Epithelial cell of prostate (primary cell): Measurements from ENCODE around the gene CFAP58.
A peak's percentile ranks its signal among the peaks of the same experiment; 100 is the strongest.
"Not testable (repeated sequence)": the region's sequence is repeated elsewhere in the genome, so short reads cannot be mapped to it uniquely, and the experiment has no call there.

Experiments
- DNase-seq: peaks from one replicate; pipeline ENCODE4 v3.0.0-alpha.2; 2011; ENCODE audit warnings: low read depth, low spot score
- H3K27ac ChIP-seq: fragments of 450-650 bp; 2 replicates; pipeline ENCODE4 v1.5.1; 2017; ENCODE audit warnings: mild to moderate bottlenecking

Gene CFAP58

DNA sequence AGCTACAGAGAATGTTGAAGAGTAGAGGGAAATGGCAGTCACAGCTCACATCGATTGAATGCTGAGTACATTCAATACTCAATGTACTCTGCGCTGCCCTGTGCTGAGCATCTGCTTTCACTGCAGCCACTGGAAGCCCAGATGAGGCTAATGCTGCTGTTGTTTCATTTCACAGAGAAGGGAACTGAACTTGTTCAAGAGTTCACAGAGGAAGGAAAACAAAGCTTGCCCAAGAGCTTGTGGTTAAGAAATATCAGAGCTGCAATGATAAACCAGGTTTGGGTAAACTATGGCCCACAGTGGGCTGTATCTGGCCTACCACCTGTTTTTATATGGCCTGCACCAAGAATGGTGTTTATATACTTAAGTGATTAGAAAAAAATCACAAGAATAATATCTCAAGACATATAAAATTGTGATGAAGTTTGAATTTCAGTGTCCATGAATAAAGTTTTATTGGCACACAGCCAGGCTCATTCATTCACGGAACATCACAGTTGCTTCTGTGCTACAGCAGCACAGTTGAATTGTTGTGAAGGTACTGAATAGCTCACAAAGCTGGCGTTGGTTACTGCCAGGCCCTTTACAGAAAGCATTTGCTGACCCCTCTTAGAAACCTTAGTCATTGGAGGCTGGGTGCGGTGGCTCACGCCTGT is 64.1 kb downstream of the CFAP58 start:
- no peak for DNase-seq
- no peak overlapping the region for H3K27ac ChIP-seq

DNA sequence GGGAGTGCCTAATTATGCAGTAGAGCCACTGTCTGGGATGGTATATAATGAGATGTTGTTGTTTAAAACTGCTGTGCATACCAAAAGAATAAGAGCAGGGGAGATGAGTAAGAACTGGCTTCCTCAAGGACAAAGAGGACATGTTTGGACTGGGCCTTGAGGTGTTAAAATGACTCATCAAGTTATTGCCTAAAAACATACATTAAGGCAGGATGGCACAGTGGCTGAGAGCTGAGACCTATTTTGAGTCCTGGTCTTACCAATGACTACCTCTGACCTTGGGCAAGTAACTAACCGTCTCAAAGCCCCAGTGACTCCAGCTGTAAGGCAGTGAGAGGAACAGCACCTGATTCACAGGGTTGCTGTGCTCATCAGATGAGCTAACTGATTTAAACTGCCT is 71.1 kb downstream of the CFAP58 start:
- H3K27ac ChIP-seq, result peak overlapping the region; percentile 7
- DNase-seq, result peak; percentile 52

DNA sequence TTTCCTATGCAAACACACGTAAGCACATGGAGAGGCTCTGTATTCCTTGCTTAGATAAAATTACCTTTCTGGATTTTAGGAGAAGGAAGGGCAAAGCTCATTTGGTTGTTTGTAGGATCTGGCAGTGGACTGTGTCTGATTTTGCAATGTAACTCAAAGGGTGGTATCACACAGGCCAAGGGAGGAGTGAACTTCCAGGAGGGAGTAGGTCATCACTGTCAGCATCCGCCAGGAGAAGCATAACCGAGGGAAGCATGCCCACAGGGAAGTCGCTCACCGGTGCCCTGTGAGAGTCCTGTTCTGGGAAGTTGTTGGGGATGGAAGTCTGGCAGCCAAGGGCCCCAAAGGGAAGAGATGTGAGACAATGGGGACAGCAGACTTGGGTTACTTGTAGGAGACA is 74.4 kb downstream of the CFAP58 start:
- no peak for DNase-seq
- no peak overlapping the region for H3K27ac ChIP-seq

DNA sequence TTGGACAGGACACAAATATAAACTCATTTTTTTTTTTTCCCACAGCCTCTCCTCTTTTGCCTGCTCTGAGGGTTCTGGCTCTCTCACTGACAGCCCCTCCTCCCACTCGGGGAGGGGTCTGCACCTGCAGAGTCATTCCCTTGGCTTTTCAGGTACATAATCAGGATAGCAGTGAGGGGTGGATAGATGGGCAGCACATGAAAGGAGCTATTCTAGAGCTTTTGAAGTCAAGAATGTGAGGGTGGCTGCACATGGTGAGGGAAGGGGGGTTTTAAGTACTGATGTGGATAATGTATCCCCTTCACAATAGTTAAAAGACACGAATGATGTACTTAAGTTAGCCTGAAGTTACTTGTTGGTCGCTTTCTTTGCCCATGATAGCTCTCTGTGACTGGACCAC is 76.2 kb downstream of the CFAP58 start:
- no peak overlapping the region for H3K27ac ChIP-seq
- no peak for DNase-seq

DNA sequence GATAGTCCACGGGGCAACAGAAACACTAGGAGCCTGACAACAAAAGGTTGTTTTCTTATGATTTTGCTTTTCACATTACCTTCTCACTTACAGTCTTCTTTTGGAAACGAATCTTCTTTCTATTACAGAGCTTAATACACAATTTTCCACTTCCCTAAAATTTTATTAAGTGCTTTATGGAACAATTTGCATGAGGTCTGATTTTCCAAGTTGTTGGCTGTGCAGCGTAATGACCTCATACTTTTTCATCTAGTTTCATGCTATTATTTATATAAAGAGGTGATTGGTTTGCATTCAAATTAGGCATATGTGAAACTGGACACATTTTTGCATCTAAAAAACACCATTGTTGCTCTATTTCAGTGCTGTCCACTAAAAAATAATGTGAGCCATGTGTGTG is 76.7 kb downstream of the CFAP58 start:
- H3K27ac ChIP-seq, result no peak overlapping the region
- no peak for DNase-seq

DNA sequence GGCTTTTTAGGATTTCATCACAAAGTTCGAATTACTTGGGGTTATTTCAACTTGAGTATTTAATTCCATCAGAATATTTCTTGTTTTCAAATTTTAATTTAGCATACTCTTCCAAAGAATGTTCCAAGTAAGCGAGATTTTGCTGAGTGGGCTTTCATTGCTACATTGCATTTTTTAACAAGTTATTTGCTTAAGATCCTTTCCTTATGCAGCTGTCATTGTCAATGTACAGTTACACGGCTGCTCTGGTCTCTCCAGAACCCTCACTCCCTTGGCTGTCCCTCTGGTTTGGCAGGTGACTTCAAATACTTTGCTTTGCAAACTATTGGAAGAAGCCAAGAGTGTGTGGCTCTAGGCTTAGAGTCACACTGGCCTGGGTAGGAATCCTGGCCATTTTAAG is 80.0 kb downstream of the CFAP58 start:
- no peak for DNase-seq
- no peak overlapping the region for H3K27ac ChIP-seq

DNA sequence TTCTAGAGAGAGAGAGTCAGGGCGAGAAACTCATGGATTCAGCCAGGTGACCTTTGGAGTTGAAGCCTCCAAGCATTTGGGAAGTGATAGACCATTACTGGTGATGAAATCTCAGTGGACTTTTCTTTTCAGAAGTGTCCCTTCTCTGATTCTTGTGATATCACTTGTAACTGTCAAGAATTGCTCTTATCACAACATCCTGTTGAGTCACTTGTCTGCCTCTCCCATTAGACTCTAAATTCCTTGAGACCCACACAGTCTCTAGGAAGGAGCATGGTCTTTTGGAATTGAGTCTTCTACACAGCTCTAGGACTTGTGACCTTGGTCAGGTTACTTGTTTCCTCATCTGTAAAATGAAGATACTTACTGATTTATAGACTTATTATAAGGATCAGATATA is 81.0 kb downstream of the CFAP58 start:
- no peak for DNase-seq
- H3K27ac ChIP-seq, result no peak overlapping the region

DNA sequence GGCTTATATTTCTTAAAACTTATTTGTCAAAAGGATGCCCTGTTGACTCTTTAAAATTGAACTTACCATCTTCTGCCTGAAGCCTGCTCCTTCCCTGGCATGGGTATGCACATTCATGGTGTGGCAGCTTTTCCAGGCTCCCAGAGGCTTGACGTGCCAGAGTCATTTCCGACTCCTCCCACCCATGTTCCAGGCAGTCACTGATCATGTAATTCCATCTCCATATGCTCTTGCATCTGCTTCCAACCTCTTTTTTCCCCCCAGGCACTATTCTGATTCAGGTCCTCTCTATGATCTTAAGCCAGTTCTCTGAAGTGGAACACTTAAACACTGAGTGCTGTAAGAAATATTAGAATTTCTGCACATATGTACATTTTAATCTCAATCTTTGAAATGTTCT is 82.2 kb downstream of the CFAP58 start:
- no peak overlapping the region for H3K27ac ChIP-seq
- DNase-seq, result no peak

DNA sequence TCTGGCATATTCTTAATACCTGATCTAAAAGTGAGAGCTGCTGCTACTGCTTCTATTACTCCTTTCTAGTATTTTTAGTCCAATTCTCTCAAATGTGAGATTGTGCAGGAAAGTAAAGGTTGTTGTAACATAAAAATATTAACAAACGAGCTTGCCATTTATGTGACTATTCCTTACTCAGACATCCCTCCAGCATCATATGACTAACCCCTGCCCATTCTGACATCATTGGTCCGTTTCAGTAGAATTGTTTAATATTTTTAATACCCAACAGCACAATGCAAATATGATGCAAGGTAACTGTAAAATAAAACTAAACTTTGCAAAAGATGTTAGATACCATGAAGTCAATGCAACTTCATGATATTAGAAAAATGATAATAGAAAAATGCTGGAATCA is 83.6 kb downstream of the CFAP58 start:
- H3K27ac ChIP-seq, result no peak overlapping the region
- no peak for DNase-seq

DNA sequence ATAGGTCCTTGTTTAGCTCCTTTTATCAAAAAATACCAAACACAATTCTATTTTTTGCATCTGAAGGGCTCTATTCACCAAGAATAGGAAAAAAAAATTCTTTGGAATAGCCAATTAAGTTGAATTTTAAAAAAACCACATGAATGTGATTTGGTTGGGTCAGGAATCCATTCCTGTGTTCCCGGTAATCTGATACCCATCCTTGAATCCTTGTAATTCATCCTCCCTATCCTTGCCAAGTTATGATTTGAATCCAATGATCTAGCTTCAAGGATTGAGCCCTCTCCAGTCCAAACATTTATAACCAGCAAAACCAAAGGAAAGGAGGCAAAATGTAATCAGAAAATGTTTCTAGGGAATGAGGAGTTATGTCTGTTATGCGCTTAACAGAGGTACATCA is 86.6 kb downstream of the CFAP58 start:
- DNase-seq, result no peak
- H3K27ac ChIP-seq, result no peak overlapping the region

DNA sequence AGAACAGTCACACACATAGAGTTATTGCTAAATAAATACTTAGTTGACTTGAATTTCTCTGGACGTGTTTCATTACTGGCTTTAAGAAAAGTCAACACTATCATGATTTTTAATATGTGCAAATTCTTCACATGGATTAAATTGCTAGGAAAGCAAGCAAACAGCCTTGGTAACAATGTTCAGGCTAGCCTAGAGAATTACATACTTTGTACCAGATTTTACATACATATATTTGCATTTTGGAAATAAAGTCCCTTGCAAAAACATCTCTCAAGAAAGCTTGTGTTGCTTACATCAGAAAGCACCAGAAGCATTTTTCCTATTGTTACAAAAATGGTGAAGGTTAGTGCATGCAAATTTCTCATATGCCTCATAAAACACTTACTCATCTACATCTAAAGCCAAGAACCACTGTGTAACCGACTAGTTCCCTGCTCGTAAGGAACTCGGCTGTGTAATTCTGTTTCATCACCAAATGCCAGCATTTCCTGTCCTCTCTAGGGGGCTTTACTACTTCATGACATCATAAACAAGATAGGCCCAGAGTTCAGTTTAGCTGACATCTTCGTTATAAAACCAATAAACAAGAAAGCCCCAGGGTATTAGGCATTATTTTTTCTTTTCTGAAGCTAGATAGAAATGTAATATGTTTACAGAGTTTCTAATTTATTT is 87.8 kb downstream of the CFAP58 start:
- peak; percentile 52 for DNase-seq
- peak overlapping the region; percentile 50 for H3K27ac ChIP-seq

DNA sequence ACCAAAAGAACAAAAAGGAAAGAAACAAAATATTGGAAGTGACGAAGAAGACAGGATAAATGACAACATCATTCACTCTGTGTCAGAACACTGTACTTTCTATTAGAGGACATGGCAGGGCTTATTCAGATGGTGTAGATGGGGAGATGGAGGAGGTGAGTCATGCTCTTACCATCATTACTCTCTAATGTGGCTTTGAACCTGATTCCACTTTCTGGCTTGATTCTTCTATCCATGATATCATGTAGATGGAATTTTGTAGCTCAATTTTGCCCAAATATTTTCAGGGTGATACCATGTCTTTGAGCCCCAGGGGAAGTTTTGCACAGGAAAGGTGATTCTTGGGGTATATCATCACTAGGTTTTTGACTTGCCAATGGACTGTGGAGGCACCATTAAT is 91.7 kb downstream of the CFAP58 start:
- peak overlapping the region; percentile 23 for H3K27ac ChIP-seq
- DNase-seq, result peak; percentile 41

DNA sequence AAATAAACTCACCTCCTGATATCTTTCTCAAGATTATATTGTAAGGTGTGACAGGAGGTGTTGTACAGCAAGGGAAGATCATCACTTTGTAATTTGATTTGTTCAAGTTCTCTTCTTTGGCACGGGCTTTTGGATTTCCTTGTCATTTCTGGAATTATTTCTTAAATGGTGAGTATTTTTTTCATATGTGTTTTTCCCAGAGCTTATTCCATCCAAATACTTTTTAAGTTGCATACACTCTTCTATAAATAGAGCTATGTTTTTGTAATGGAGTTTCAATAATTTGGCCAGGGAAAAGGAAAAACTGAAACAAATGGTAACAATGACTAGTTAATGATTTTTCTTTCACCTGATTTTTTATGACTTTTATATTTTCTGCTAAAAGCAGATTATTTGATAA is 92.5 kb downstream of the CFAP58 start:
- no peak for DNase-seq
- peak overlapping the region; percentile 23 for H3K27ac ChIP-seq

DNA sequence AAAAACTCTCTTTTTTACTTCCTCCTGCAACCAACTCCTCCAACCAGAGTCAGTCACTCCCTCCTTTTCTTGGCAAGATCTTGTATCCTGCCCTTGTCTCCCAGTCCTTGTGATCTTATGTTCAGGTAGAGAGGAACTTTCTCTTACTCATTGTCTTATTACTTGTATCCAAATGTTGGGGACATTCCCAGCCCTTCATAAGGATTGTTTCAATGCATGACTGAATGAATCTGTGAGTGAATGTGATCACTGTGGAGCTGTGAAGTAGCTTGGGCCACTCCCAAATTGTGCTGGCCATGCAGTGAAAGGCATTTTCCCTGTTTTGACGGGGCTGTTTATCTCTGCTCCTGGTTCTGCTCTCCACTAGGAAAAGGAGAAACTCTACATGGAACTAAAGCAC is 93.7 kb downstream of the CFAP58 start:
- no peak for DNase-seq
- no peak overlapping the region for H3K27ac ChIP-seq

DNA sequence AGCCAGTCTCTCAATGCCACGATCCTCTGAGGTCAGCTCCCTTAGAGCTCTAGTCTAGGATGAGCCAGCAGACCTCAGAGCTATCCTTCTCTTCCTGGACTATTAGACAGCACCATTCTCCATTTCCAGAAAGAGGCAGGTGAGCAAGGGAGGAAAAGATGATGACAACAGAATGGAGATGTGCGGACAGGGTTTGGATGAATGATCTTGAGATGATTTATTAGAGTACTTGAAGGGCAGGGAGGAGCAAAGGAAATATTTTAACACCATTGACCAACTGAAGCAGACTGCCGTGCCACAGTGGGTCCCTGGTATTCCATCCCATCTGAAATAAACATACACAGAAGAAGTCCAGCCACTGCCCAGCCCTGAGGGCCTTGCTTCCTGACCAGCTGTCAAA is 94.3 kb downstream of the CFAP58 start:
- no peak for DNase-seq

DNA sequence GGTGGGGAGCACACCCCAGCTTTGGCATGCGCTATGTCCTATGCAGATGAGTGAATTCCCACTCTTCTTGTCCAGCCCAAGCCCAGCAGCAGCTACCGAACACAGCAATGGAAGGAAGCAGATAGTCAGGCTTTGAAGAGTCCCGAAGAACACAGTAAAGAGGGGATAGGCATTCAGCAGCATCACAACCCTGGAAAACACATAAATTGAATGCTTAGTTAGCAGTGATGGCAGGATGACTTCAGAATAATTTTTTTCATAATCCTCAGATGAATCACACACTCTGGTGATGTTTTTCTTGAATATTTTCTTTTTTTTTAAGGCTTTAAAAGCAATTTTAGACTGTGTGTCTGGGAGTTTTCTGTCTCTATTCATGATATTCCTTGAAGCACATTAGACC is 95.8 kb downstream of the CFAP58 start:
- no peak for DNase-seq
- H3K27ac ChIP-seq, result no peak overlapping the region

More for the DNA sequence above, 94.3 kb downstream of the CFAP58 start:
- H3K27ac ChIP-seq, result no peak overlapping the region

DNA sequence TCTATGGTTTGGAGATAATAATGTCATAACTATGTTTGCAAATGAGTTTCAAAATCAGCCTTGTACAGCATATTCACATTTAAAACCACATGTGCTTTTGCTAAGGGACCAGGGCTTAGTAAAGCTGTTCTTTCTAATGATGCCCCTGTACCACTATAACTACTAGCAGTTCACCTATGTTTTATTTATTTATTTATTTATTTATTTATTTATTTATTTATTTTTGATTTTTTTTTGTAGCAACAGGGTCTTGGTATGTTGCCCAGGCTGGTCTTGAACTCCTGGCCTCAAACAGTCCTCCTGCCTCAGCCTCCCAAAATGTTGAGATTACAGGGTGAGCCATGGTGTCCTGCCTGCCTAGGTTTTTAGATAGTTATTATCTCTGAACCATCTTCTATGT is 96.9 kb downstream of the CFAP58 start:
- no peak for DNase-seq
- no peak overlapping the region for H3K27ac ChIP-seq

DNA sequence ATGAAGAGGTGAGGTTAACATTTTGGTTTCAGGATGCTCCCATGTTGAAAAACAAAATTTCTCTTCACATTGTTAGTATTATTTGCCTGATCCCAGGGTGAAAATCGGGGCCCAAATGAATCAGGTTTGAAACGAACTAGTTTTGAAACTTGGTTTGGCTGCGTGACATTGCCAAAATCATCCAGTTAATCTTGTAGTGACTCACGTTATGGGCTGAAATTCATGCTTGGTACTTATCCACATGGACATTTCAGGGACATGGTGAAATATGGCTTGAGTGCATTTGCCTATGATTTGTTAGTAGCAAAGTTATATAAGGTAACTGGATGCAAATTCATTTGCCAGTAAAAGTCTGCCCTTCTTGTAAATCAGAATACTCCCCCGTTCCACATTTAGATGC is 97.3 kb downstream of the CFAP58 start:
- H3K27ac ChIP-seq, result no peak overlapping the region
- DNase-seq, result no peak

DNA sequence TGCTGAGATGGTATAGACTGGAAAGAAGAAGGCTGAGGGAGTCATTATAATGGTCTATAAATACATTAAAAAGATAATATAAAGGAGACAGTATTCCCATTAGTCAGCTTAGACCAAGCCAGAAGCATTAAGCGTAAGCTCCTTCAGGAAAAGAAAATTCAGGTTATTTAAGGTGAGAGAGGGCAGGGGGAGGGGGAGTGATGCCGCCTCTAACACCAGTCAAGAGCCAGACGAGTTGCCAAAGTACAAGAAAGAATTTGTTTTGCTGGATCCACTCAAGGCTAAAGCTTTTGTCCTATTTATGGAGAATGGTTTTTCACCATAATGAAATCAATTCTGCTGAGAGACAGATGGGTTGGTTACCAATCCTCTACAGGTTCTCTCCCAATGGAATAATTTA is 99.3 kb downstream of the CFAP58 start:
- no peak for DNase-seq
- no peak overlapping the region for H3K27ac ChIP-seq

DNA sequence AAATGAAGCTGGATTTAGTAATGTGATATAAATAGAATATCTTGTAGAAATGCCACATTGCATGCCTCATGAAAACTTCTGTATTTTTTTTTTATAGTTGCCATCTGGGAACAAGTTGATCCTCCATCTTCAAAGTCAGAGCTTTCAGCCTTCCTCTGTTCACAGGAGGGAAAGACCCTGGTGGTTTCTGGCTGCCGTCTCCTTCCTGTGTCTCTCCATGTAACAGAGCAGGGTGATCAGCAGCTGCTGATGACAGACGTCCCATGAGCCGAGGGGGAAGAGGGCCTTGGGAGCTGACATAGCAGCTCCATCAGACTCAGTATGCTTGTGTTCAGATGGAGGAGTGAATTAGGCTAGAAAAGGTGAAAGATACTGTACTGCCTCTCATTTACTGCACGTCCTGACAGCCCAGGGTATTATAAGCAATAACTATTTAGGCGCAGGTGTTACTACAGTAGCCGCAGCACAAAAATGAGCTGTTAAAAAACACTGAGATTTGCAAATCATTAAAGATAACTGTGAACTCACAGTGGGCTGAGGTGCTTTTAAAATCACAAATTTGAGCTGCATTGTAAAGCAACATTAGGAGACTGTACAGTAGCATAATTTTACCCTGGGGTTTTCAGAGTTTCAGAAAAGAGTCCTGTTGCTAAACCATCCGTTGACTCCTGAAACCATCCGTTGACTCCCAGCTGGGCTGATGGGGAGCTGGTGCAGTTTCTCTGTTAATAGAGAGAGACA is 103.3 kb downstream of the CFAP58 start:
- no peak for DNase-seq

DNA sequence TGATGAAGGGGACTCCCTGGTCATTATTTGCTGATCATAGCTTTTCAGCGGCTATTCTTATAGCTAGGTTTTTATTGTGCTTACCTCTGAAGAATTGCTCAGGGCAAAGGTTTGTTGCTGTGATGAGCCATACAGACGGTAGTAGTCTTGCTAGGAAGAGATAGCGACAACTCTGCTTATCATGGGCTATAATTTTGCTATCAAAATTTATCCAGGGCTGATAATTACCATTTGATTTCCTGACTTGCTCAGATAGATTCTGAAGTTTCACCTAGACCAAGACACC is 103.9 kb downstream of the CFAP58 start:
- DNase-seq, result no peak
- H3K27ac ChIP-seq, result no peak overlapping the region

More for the DNA sequence above, 103.3 kb downstream of the CFAP58 start:
- no peak overlapping the region for H3K27ac ChIP-seq

DNA sequence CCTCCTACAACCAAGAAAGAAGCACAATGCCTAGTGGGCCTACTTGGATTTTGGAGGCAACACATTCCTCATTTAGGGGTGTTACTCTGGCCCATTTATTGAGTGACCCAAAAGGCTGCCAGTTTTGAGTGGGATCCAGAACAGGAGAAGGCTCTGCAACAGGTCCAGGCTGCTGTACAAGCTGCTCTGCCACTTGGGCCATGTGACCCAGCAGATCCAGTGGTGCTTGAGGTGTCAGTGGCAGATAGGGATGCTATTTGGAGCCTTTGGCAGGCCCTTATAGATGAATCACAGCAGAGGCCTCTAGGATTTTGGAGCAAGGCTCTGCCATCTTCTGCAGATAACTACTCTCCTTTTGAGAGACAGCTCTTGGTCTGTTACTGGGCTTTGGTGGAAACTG is 111.9 kb downstream of the CFAP58 start:
- not testable (repeated sequence) for H3K27ac ChIP-seq, DNase-seq
